IMR-90 (cell line): ENCODE data around the gene TMEM170B. TPM values are rescaled to one million over a fixed set of nuclear protein-coding genes. Genes with fewer than 3 reads are reported as not detected.

Experiments
- ATAC-seq: fragments of 200-7000 bp; cut with Tn5 transposase; 2 replicates; pipeline ENCODE4 v1.9.1; 2020; ENCODE audit warnings: low read depth, mild to moderate bottlenecking, moderate library complexity
- BruUV-seq: library from RNA; stranded (reverse); fragments of 400-500 nt; replicated peaks from 2 replicates; lab custom pipeline; 2021; lab: Mats Ljungman, UMichigan
- CTCF ChIA-PET: fragments of 300-600 bp; formaldehyde crosslinking; extraction: SDS; loops from one replicate; lab custom pipeline; 2021; ENCODE audit warnings: antibody characterized with exemption; lab: Yijun Ruan, JAX
- POLR2A ChIA-PET: fragments of 300-600 bp; sonication (Branson Sonifier 250); formaldehyde crosslinking; loops from one replicate; lab custom pipeline; 2022; ENCODE audit warnings: antibody characterized with exemption; ENCODE audit not compliant: unreplicated experiment; lab: Charles Lee
- DNase-seq: peaks from one replicate; pipeline ENCODE4 v3.0.0; 2013
- H2AFZ ChIP-seq: replicated peaks from 2 replicates; pipeline ENCODE3; 2013; ENCODE audit warnings: low read length, mild to moderate bottlenecking; ENCODE audit not compliant: poor library complexity
- H2AK5ac ChIP-seq: 2 replicates; pipeline ENCODE4 v1.6.1; 2013; ENCODE audit warnings: low read depth, low read length, inconsistent platforms
- H2AK9ac ChIP-seq: replicated peaks from 2 replicates; pipeline ENCODE3; 2013; ENCODE audit warnings: mild to moderate bottlenecking, low read depth, low read length, moderate library complexity; ENCODE audit not compliant: poor library complexity
- H2BK120ac ChIP-seq: 2 replicates; pipeline ENCODE4 v1.6.1; 2013; ENCODE audit warnings: low read depth, low read length, inconsistent platforms
- H2BK15ac ChIP-seq: 3 replicates; pipeline ENCODE4 v1.6.1; 2013; ENCODE audit warnings: low read depth, low read length, inconsistent platforms
- H2BK20ac ChIP-seq: 2 replicates; pipeline ENCODE4 v1.6.1; 2013; ENCODE audit warnings: low read depth, mild to moderate bottlenecking, inconsistent platforms, low read length, moderate library complexity
- H2BK5ac ChIP-seq: 2 replicates; pipeline ENCODE4 v1.6.1; 2013; ENCODE audit warnings: mild to moderate bottlenecking, low read depth, low read length, inconsistent platforms; ENCODE audit not compliant: poor library complexity, severe bottlenecking
- H3K14ac ChIP-seq: replicated peaks from 2 replicates; pipeline ENCODE4 v1.6.1; 2013; ENCODE audit warnings: low read depth, low read length, inconsistent platforms
- H3K18ac ChIP-seq: 2 replicates; pipeline ENCODE4 v1.6.1; 2013; ENCODE audit warnings: low read depth, low read length, control low read depth
- H3K23ac ChIP-seq: 2 replicates; pipeline ENCODE4 v1.6.1; 2013; ENCODE audit warnings: low read depth, low read length, inconsistent platforms
- H3K27ac ChIP-seq: 2 replicates; pipeline ENCODE4 v1.5.1; 2013; ENCODE audit warnings: mild to moderate bottlenecking, control low read depth, low read length; ENCODE audit not compliant: insufficient read depth
- H3K27me3 ChIP-seq: 2 replicates; pipeline ENCODE4 v1.6.1; 2013; ENCODE audit warnings: low read length; ENCODE audit not compliant: control insufficient read depth, insufficient read depth
- H3K36me3 ChIP-seq: 2 replicates; pipeline ENCODE4 v1.6.1; 2013; ENCODE audit warnings: low read length, mixed read lengths; ENCODE audit not compliant: control insufficient read depth, insufficient read depth
- H3K4ac ChIP-seq: 2 replicates; pipeline ENCODE4 v1.6.1; 2013; ENCODE audit warnings: low read depth, low read length, inconsistent platforms
- H3K4me1 ChIP-seq: 2 replicates; pipeline ENCODE4 v1.6.1; 2013; ENCODE audit warnings: low read length, mixed read lengths; ENCODE audit not compliant: control insufficient read depth, insufficient read depth
- H3K4me2 ChIP-seq: 2 replicates; pipeline ENCODE4 v1.6.1; 2013; ENCODE audit warnings: low read depth, mild to moderate bottlenecking, control low read depth, low read length, moderate library complexity
- H3K4me3 ChIP-seq: 2 replicates; pipeline ENCODE4 v1.5.1; 2013; ENCODE audit warnings: low read depth, mild to moderate bottlenecking, control low read depth, low read length, moderate library complexity; ENCODE audit not compliant: insufficient read depth
- H3K56ac ChIP-seq: 2 replicates; pipeline ENCODE4 v1.6.1; 2013; ENCODE audit warnings: low read length, inconsistent platforms; ENCODE audit not compliant: insufficient read depth; ENCODE audit errors: extremely low read depth
- H3K79me1 ChIP-seq, 2 experiments: 2 replicates each; pipeline ENCODE4 v1.6.1; 2013; ENCODE audit warnings: low read length in 2 of 2, inconsistent platforms in 1 of 2, low read depth in 1 of 2
- H3K9ac ChIP-seq: 2 replicates; pipeline ENCODE4 v1.6.1; 2013; ENCODE audit warnings: low read depth, low read length, control low read depth
- H3K9me1 ChIP-seq: 2 replicates; pipeline ENCODE4 v1.6.1; 2013; ENCODE audit warnings: low read length, inconsistent platforms; ENCODE audit not compliant: insufficient read depth
- H3K9me3 ChIP-seq: 2 replicates; pipeline ENCODE4 v1.6.1; 2013; ENCODE audit warnings: low read length; ENCODE audit not compliant: control insufficient read depth, insufficient read depth
- H4K20me1 ChIP-seq: 2 replicates; pipeline ENCODE4 v1.6.1; 2013; ENCODE audit warnings: low read length, inconsistent platforms; ENCODE audit not compliant: insufficient read depth
- H4K5ac ChIP-seq: 2 replicates; pipeline ENCODE4 v1.6.1; 2013; ENCODE audit warnings: mild to moderate bottlenecking, low read depth, low read length, control low read depth
- H4K8ac ChIP-seq, 2 experiments: 2 replicates each; pipeline ENCODE4 v1.6.1; 2013; ENCODE audit warnings: low read depth in 2 of 2, low read length in 2 of 2, control low read depth in 1 of 2, inconsistent platforms in 1 of 2
- H4K91ac ChIP-seq: 2 replicates; pipeline ENCODE4 v1.6.1; 2013; ENCODE audit warnings: low read depth, low read length, inconsistent platforms; ENCODE audit not compliant: insufficient read depth
- BHLHE40 ChIP-seq: fragments of 150-350 bp; IDR thresholded peaks from 2 replicates; pipeline ENCODE4 v1.6.1; 2016; ENCODE audit warnings: mild to moderate bottlenecking, low read depth, low read length
- CEBPB ChIP-seq: IDR thresholded peaks from 2 replicates; pipeline ENCODE4 v1.6.1; 2012; ENCODE audit warnings: low read depth, low read length, improper control_type of control experiment
- CHD1 ChIP-seq: IDR thresholded peaks from 2 replicates; pipeline ENCODE4 v1.6.1; 2012; ENCODE audit warnings: low read depth, low read length, improper control_type of control experiment
- CTCF ChIP-seq: conservative IDR thresholded peaks from 2 replicates; pipeline ENCODE4 v1.5.1; 2012; ENCODE audit warnings: mild to moderate bottlenecking, low read depth, low read length, improper control_type of control experiment
- ELK1 ChIP-seq: fragments of 150-350 bp; IDR thresholded peaks from 2 replicates; pipeline ENCODE4 v1.6.1; 2016; ENCODE audit warnings: low read depth, mild to moderate bottlenecking, low read length, moderate library complexity, borderline replicate concordance
- FOS ChIP-seq: fragments of 150-350 bp; IDR thresholded peaks from 2 replicates; pipeline ENCODE4 v1.6.1; 2016; ENCODE audit warnings: low read depth, low read length
- MAFK ChIP-seq: IDR thresholded peaks from 2 replicates; pipeline ENCODE4 v1.6.1; 2012; ENCODE audit warnings: low read depth, low read length, improper control_type of control experiment
- MAZ ChIP-seq: IDR thresholded peaks from 2 replicates; pipeline ENCODE4 v1.6.1; 2012; ENCODE audit warnings: low read depth, mild to moderate bottlenecking, low read length, improper control_type of control experiment, moderate library complexity, borderline replicate concordance
- MXI1 ChIP-seq: IDR thresholded peaks from 2 replicates; pipeline ENCODE4 v1.6.1; 2012; ENCODE audit warnings: low read depth, mild to moderate bottlenecking, low read length, moderate library complexity, borderline replicate concordance
- NFE2L2 ChIP-seq: fragments of 150-350 bp; IDR thresholded peaks from 2 replicates; pipeline ENCODE4 v1.6.1; 2016; ENCODE audit warnings: low read depth, mild to moderate bottlenecking, low read length
- POLR2A ChIP-seq: IDR thresholded peaks from 2 replicates; pipeline ENCODE4 v1.6.1; 2012; ENCODE audit warnings: mild to moderate bottlenecking, low read depth, low read length
- RAD21 ChIP-seq: IDR thresholded peaks from 2 replicates; pipeline ENCODE4 v1.6.1; 2012; ENCODE audit warnings: low read length, improper control_type of control experiment
- RCOR1 ChIP-seq: IDR thresholded peaks from 2 replicates; pipeline ENCODE4 v1.6.1; 2012; ENCODE audit warnings: mild to moderate bottlenecking, low read length, improper control_type of control experiment; ENCODE audit not compliant: insufficient replicate concordance
- RFX5 ChIP-seq: IDR thresholded peaks from 2 replicates; pipeline ENCODE4 v1.8.0; 2012; ENCODE audit warnings: low read depth, mild to moderate bottlenecking, low read length, moderate library complexity
- SMC3 ChIP-seq: fragments of 150-350 bp; IDR thresholded peaks from 2 replicates; pipeline ENCODE4 v1.6.1; 2016; ENCODE audit warnings: low read depth, mild to moderate bottlenecking, antibody characterized with exemption, low read length, moderate library complexity
- USF2 ChIP-seq: fragments of 150-350 bp; IDR thresholded peaks from 2 replicates; pipeline ENCODE4 v1.6.1; 2017; ENCODE audit warnings: mild to moderate bottlenecking, antibody characterized with exemption, low read length, low read depth
- WGBS, 2 experiments: methylation state at CpG; one replicate each; pipeline versions ENCODE4 v1.1.5 to v1.1.7; 2013; ENCODE audit warnings: missing lambda C conversion rate in 2 of 2; ENCODE audit not compliant: insufficient read length in 1 of 2; ENCODE audit errors: extremely low coverage in 2 of 2; 5-methylcytosine and 5-hydroxymethylcytosine counted together
- dilution Hi-C: fragments of 300-500 bp; cut with HindIII; formaldehyde crosslinking; loops from one replicate; pipeline ENCODE4 v1.14.3; 2018; ENCODE audit warnings: low sequenced_read_pairs; ENCODE audit not compliant: unreplicated experiment
- in situ Hi-C: fragments of 300-500 bp; cut with MboI; formaldehyde crosslinking; loops from 3 replicates; pipeline ENCODE4 v1.14.3; 2019; ENCODE audit warnings: low sequenced_read_pairs, inconsistent platforms, mixed read lengths
- intact Hi-C: fragments of 100-400 bp; cut with micrococcal nuclease; formaldehyde crosslinking; loops from 2 replicates; pipeline ENCODE4 v1.10.0; 2022
- polyA plus RNA-seq, 3 experiments: library from polyadenylated mRNA; depleted of rRNA; stranded (reverse); fragments of >200 nt; gene quantifications; 2 replicates each; pipeline ENCODE4 v1.2.3, GENCODE V29; 2012; ENCODE audit warnings: low replicate concordance in 1 of 3
- total RNA-seq: library from RNA; depleted of rRNA; stranded (reverse); fragments of >200 nt; gene quantifications from 2 replicates; pipeline ENCODE4 v1.2.3, GENCODE V29; 2012

The TMEM170B gene
- total and polyA plus RNA-seq, 2 of the 4 experiments (the other 2 are of a cell fraction) = 0.10 to 0.18 TPM

- H2BK120ac ChIP-seq = no peak overlapping the region
- no peak overlapping the region for H2BK15ac ChIP-seq
- H3K4me1 ChIP-seq = no peaks in the 10 kb centered on the region
- H2AK9ac ChIP-seq = no peak overlapping the region
- no peak overlapping the region for H2BK20ac ChIP-seq
- dilution Hi-C loops = no loop called here
- H2BK5ac ChIP-seq = no peak overlapping the region
- no TSS peak for BruUV-seq
- no peak overlapping the region for H3K23ac ChIP-seq
- no peak overlapping the region for H3K9ac ChIP-seq
- ATAC-seq (no peak), DNase-seq (no peak)
- H3K4me2 ChIP-seq = no peak overlapping the region
- no peak overlapping the region for H4K91ac ChIP-seq
- ChIA-PET CTCF (interaction anchor here (0.5 to 0.8 kb wide), 3 partner anchors 19 to 953 kb away, joined by 3 read pairs; no protein-coding TSS in a partner anchor), POLR2A (interaction anchor here (0.5 kb wide), 1 partner anchor 485 kb away, joined by 7 read pairs; no protein-coding TSS in a partner anchor)
- WGBS, 2 experiments = no CpG with 5 or more reads among the region's 3 CpGs
- no peaks in the 10 kb centered on the region for H3K36me3 ChIP-seq
- 0 out of 2 replicates have a peak, but pooled peaks cover 3% of the 10 kb centered on the region for H3K9me1 ChIP-seq
- no peak overlapping the region for H3K56ac ChIP-seq
- no peak overlapping the region for H4K5ac ChIP-seq
- no peak overlapping the region for H3K27ac ChIP-seq
- in situ Hi-C loops = loop anchor here (25.0 kb wide), 2 partner anchors 1069 to 1331 kb away; no protein-coding TSS in a partner anchor
- no peaks in the 10 kb centered on the region for H4K20me1 ChIP-seq
- TF ChIP-seq CTCF = no peak
- TF ChIP-seq RFX5 = no peak
- TF ChIP-seq CHD1 = no peak
- no peak for TF ChIP-seq SMC3
- TF ChIP-seq POLR2A = no peak
- TF ChIP-seq FOS = no peak
- no peak for TF ChIP-seq MXI1
- no peak for TF ChIP-seq BHLHE40
- no peak for TF ChIP-seq RCOR1
- TF ChIP-seq NFE2L2 = no peak
- no peak for TF ChIP-seq MAZ
- TF ChIP-seq USF2 = no peak
- TF ChIP-seq MAFK = no peak
- TF ChIP-seq RAD21 = no peak
- no peak for TF ChIP-seq CEBPB
- no peak for TF ChIP-seq ELK1
- no peak overlapping the region for H3K4ac ChIP-seq
- intact Hi-C loops = no loop called here
- no peak overlapping the region for H3K4me3 ChIP-seq
- H3K79me1 ChIP-seq = no peaks in the 10 kb centered on the region
- peaks cover 9% of the 10 kb centered on the region for H3K27me3 ChIP-seq
- H3K14ac ChIP-seq = no peak overlapping the region
- H3K9me3 ChIP-seq = no peaks in the 10 kb centered on the region
- no peak overlapping the region for H3K18ac ChIP-seq
- H2AK5ac ChIP-seq = no peak overlapping the region
- no peak overlapping the region for H2AFZ ChIP-seq
- no peak overlapping the region for H4K8ac ChIP-seq
Observed at GRCh38 chr6:11556309-11556708, 18.8 kb downstream of the TMEM170B start.
